Hypothalamus (tissue), 51 donors: ENCODE results near the gene SESN3.
"Not testable (repeated sequence)": the region's sequence is repeated elsewhere in the genome, so short reads cannot be mapped to it uniquely, and the experiment has no call there.

Experiments used
- DNase-seq, 51 donors: peaks; one replicate each; lab custom pipeline; 2025; lab: John Stamatoyannopoulos, UW

Gene SESN3, protein sequence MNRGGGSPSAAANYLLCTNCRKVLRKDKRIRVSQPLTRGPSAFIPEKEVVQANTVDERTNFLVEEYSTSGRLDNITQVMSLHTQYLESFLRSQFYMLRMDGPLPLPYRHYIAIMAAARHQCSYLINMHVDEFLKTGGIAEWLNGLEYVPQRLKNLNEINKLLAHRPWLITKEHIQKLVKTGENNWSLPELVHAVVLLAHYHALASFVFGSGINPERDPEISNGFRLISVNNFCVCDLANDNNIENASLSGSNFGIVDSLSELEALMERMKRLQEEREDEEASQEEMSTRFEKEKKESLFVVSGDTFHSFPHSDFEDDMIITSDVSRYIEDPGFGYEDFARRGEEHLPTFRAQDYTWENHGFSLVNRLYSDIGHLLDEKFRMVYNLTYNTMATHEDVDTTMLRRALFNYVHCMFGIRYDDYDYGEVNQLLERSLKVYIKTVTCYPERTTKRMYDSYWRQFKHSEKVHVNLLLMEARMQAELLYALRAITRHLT

GRCh38 chr11:95231127-95231880 is at the start of gene SESN3:
SESN3 (minus strand) TSS chr11:95231202; CDS start chr11:95230860, 342 bp downstream.
- peak; percentile 69 to 100 (median 98) for DNase-seq

GRCh38 chr11:95279921-95280868 is 49.2 kb upstream of the SESN3 start:
- peak in 35 of 51 donors; percentile 5 to 70 (median 35) for DNase-seq

GRCh38 chr11:95277868-95278267 is 46.9 kb upstream of the SESN3 start:
- DNase-seq = no peak

DNA sequence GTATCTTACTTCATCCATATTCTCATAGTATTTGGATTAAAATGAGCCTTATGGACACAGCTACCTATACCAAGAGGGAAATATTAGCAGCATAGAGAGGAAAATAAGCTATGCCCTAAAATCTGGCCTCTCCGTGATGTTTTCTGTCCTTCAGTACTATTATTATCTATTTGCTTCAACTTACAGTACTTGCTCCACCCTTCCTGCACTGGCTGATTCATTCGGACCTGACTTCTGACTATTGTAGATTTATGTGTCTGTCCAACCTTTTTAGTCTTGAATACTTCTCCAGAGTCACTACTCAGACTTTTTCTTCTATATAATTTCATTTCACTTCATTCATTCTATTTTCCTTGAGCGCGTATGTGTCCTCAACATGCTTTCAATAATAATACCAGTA is 45.1 kb upstream of the SESN3 start:
- DNase-seq = no peak

DNA sequence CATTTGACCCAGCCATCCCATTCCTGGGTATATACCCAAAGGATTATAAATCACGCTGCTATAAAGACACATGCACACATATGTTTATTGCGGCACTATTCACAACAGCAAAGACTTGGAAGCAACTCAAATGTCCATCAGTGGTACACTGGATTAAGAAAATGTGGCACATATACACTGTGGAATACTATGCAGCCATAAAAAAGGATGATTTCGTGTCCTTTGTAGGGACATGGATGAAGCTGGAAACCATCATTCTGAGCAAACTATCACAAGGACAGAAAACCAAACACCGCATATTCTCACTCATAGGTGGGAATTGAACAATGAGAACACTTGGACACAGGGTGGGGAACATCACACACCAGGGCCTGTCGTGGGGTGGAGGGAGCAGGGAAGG is 42.6 kb upstream of the SESN3 start:
- not testable (repeated sequence) for DNase-seq

- no peak for DNase-seq
These were observed 38.2 kb upstream of the SESN3 start for GRCh38 chr11:95269036-95269819.

- no peak for DNase-seq
These were observed 37.4 kb upstream of the SESN3 start for GRCh38 chr11:95268391-95268790.

GRCh38 chr11:95267601-95268213 is 36.7 kb upstream of the SESN3 start:
- DNase-seq = no peak

GRCh38 chr11:95266751-95267374 is 35.9 kb upstream of the SESN3 start:
- DNase-seq = no peak

DNA sequence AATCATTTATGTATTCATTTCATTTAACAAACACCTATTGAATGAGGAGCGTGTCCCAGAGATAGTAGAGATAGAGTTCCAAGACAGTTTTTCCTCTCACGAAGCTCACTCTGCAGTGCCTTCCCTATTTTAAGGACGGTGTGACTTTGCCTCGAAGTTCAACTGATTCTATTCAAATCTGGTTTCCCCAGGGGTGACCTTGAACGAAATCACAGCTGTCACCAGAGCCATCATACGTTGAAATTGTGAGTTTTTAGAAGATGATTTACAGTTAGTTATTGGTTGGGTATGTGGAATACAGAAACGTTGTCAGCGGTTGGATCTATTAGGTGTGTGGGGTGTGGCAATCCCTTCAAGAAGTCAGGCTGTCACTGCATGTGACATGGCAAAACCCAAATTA is 33.9 kb upstream of the SESN3 start:
- DNase-seq = no peak

DNA sequence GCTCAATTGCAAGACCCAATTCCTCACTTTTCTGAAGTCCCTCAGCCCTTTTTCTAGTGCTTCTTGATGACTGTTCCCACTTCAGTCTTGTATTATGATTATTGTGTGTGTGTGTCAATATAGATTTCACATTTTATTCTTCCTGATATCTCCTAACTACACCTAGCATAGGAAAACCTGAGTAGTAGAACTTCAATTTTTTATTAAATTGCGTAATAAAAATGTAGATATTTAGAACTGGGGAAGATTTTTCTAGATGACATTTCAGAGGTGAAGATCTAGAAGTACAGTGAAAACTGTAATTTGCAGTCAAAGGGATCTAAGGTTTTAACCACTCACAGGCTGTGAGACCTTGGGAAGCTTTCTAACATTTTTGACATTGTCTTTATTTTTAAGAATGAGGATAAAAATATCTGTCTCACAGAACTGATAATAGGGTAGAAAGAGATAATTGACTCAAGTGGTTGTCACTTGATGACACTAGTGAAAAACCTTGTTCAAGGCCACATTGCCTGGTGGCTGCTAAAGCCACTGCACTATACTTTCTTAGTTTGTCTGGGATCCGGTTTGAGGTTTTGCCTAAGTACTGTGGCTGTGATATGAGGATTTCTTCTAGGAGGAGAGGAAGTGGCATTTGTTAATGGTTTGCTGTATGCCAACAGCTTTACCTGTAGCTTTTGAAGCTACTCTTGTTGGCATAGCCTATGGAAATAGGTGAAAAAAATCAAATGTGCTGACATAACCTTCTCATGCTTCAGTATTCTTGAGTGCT is 32.2 kb upstream of the SESN3 start:
- no peak for DNase-seq

GRCh38 chr11:95257456-95257971 is 26.5 kb upstream of the SESN3 start:
- DNase-seq = no peak

DNA sequence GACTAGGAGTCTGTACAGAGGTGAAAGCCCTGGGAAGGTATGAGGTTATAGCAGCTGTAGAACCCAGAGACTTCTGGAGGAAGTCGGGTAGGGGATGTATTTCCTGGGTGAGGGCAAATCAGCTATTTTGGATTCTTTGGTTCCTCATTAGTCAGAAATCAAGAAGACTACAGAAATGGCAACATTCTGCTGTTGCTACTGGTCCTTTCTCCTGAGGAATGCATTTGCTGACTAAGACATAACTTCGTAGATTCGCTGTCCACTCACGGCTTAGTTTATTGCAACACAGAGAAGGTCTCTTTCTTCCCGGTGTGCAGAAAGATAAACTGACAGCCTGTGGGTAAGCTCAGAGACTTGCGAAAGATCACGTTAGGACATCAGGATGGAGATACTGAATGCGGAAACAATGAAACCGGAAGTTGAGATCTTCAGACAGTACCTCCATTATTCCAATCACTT is 25.3 kb upstream of the SESN3 start:
- peak in 4 of 51 donors; percentile 5 to 42 (median 18) for DNase-seq

DNA sequence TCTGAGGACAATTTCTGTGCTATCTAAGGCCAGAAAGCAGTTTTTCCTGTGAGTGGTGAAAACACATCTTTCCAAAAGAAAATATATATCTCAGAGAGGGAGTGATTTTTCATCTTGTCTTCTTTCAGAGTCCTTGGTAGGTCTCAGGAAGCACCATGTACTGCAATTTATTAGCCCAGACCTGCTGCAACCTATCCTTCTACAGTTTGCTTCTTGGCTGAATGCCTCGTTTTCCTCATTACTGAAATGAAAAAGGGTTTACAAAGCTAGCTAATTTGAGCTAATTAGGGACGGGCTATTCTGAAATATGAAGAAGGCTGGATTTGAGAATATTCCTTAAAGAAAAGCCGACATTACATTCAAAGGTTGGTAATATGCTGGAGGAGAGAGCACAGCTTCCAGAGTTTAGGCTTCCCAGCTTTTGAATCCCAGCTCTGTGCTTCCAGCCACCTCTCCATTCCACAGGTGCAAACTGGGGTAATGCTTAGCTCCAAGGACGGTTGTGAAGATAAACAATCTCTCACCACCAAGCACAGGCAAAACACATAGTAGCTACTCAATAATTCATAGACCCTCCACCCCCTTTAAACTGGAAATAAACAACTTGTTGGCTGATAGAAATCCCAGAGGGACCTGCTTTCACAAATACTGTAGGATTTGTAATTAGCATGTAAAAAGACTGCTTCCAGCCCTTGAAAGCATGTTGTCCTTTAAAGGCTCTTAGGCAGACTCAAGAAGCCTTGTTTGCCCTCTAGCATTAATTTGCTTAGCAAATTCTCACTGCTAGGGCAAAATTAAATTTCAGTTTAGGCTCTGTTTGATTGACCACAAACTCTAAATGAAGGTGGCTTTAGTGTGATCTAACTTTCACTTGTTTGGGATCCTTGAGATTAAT is 24.5 kb upstream of the SESN3 start:
- peak in 1 of 51 donors; percentile 33 for DNase-seq

DNA sequence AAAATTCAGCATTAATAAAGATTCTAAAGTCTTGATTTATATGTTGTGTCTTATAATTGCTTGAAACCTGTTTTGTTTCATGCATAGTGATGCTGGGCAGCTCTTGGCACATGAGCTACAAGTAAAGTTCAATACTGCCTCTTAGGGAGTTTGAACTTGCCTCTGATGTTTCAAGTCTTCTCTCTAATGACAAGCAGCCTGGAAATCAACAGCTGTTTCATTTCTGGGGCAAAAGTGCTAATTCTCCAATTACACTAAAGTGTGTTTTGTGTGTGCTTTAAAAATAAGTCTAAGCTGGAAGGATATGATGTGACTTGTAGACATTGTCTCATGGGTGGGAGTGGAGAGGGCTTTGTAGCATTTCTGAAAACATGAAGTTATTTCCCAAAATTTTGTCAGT is 23.7 kb upstream of the SESN3 start:
- no peak for DNase-seq

- DNase-seq = peak in 50 of 51 donors; percentile 7 to 92 (median 74)
These were observed 23.2 kb upstream of the SESN3 start for GRCh38 chr11:95254131-95254704.
